Gastrocnemius medialis (tissue), 4 donors: ENCODE measurements around the gene CD2AP.

ENCODE experiments used
- POLR2A ChIP-seq, 2 donors: fragments of 450-650 bp; IDR thresholded peaks; one replicate each; pipeline ENCODE4 v1.6.1; 2017; ENCODE audit warnings: antibody characterized with exemption in 2 of 2, mild to moderate bottlenecking in 2 of 2, moderate library complexity in 2 of 2
- TF ChIP-seq, protein P1 (sequence below), 5 experiments: fragments of 450-650 bp in 3 of 5; fragments of 200-600 bp in 2 of 5; sonication (generic) in 2 of 5; IDR thresholded peaks in 4 of 5; conservative IDR thresholded peaks in 1 of 5; 1 replicate in 4 of 5; 2 replicates in 1 of 5; pipeline ENCODE4 v1.5.1; 2016 to 2019; ENCODE audit warnings: antibody characterized with exemption in 5 of 5, mild to moderate bottlenecking in 3 of 5, moderate library complexity in 3 of 5

DNA sequence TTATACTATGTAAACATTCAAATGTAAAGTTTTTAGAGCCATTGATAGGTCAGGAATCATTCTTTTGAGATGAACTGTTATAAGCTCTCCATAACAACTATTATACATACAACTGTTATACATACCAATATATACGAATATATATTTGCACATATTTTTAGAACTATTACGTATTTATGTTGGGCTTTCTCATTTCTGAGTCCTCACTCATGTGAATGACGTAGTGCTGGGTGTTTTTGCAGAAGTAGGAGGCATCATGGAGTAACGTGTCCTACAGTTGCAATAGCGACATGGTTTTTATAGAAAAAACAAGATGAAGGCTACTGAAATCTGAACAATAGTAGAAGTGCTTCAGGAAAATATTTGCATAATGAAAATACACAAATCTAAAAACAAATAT lies 184.4 kb downstream of the CD2AP start:
- no peak for TF ChIP-seq POLR2A (IDR thresholded peaks at IDR 0.05)
- TF ChIP-seq, protein P1, sequence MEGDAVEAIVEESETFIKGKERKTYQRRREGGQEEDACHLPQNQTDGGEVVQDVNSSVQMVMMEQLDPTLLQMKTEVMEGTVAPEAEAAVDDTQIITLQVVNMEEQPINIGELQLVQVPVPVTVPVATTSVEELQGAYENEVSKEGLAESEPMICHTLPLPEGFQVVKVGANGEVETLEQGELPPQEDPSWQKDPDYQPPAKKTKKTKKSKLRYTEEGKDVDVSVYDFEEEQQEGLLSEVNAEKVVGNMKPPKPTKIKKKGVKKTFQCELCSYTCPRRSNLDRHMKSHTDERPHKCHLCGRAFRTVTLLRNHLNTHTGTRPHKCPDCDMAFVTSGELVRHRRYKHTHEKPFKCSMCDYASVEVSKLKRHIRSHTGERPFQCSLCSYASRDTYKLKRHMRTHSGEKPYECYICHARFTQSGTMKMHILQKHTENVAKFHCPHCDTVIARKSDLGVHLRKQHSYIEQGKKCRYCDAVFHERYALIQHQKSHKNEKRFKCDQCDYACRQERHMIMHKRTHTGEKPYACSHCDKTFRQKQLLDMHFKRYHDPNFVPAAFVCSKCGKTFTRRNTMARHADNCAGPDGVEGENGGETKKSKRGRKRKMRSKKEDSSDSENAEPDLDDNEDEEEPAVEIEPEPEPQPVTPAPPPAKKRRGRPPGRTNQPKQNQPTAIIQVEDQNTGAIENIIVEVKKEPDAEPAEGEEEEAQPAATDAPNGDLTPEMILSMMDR (IDR thresholded peaks at IDR 0.05 in 4 of 5, conservative IDR thresholded peaks at IDR 0.05 in 1 of 5) = no peak
